ENCODE results near the gene USF1.
A peak's percentile ranks its signal among the peaks of the same experiment; 100 is the strongest.
"Not testable (repeated sequence)": the region's sequence is repeated elsewhere in the genome, so short reads cannot be mapped to it uniquely, and the experiment has no call there.

USF1 gene

DNA sequence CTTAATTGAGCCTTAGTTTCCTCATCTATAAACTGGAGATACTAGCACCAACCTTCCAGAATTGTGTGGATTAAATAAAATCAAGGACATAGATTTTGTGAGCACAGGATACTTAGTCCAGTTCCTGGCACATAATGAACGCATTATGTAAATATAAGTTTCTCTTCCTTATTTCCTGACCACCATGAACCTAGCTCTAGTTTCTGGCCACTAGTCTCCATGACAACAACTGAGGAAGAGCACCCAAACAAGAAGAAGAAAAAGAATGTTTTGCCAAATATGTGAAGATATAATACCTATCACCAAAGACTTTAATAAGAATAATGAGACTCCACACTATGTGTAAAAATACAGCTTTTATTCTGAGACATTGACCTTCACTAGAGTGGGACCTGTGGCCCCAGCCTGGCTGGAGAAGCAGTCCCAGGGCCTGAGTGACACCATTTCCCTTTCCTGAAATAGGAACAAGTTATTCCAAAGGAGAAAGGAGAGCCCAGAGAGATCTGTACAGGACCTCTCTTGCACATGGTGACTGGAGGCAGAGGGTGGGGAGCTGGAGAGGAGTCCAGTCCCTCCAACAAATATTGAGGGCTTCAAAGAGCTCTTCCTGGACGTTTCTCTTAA lies 940 bp upstream of the USF1 start:
- no peak for DNase-seq

DNA sequence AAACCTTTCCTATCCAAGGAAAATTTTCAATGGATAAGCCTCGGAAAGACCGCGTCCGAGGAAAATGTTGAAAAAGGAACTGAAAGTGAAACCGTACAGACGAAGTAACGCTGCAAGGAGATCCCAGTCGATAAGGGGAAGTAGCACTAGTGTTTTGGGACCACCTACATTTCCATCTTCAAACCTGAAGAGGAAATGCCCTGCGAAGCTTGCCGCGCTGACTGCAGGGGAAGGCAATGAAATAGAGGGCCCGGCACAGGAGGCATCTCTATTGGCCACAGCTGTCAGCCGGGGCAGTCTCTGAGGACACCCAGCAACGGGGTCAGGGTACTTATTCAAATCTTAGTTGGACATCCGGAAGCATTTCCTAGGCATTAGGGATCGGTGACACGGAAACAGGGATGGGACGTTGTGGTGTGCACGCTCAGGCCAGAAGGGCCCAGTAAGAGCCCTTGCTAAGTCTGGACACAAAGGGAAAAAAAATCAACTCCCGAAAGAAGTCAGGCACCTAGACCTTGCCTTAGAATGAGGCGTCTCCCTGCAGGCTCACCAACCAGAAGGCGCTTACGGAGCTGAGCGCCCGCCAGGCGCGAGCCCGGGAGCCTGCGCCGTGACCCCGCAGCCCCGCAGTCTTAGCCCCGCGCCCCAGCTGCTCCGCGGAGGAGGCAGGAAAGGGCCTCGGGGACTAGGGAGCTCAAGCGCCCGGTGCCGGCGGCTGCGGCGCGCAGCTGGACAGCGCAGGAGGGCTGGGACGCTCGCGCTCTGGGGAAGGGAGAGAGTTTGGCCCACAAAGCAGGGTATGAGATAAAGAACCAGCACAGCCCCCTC lies 655 bp downstream of the USF1 start:
- DNase-seq: no peak

DNA sequence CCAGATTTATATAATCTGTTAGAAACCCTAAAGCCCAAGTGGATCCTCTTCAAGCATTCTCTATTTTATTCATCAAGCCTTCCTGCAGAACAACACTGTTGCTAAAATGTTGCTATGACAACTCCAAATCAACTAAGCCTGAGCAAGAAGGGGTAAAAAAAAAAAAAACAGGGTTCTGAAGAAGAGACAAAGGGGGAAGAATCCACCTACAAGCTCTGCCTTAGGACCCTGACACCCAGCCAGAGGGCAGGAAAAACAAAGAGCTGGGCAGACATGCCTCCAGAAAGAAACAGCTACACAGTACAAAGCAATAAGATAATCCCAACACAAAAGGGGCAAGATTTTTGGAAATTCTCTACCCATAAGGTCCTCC lies 1.3 kb downstream of the USF1 start:
- DNase-seq: no peak

DNA sequence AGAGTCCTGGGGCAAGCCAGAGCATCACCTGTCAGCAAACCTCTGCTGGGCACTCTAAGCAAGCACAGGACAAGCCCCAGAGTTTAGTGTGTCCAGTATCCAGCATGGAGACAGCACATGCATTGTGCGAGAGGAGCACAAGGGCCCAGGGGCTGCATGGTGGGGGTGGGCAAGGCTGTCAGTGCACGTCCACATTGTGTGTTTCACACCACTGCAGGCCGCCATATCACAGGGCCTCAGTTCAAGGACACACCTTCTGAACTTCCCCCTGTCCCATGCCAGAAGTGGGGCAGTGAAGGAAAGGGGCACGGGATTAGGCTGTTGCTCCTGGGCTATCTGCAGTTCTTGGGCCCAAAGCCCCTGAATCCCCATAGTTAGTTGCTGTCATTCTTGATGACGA lies 6.2 kb downstream of the USF1 start:
- no peak for DNase-seq

- no peak for DNase-seq
Measured at GRCh38 chr1:161039154-161039545, 6.6 kb downstream of the USF1 start.

DNA sequence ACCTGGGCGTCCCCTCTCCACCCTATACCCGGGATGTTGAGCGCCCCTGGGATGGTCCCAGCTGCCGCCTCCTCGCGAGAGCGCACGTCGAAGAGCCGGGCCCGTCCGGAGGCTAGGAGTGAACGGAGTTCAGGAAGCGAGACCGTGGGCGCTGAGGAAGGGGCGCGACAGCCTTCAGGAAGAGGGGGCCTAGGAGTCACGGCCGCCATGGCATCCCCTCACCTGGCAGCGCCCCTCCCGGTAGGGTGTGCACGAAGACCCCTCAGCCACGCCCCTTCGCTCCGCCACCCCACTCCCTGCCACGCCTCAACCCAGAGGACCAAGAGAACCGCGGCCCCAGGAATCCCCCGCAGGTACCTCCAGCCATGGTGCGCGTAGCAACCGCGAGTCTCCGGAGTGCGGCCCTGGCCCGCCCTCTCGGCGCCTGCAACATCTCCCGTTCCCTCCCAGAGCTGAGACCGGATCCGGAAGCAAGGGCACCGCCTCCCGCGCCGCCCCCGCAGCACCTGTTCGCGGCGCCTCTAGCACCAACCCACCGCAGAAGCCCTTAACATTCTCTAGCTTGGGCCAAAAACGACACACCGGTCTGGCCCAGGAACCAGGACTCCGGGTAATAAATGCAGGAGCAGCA lies 7.1 kb downstream of the USF1 start, which contains the start of gene TSTD1:
Gene TSTD1 (minus strand): TSS at position 442 of the 631 bp plus-strand sequence. CDS start 75 bp downstream, at position 367.
- peak; percentile 19 for DNase-seq

DNA sequence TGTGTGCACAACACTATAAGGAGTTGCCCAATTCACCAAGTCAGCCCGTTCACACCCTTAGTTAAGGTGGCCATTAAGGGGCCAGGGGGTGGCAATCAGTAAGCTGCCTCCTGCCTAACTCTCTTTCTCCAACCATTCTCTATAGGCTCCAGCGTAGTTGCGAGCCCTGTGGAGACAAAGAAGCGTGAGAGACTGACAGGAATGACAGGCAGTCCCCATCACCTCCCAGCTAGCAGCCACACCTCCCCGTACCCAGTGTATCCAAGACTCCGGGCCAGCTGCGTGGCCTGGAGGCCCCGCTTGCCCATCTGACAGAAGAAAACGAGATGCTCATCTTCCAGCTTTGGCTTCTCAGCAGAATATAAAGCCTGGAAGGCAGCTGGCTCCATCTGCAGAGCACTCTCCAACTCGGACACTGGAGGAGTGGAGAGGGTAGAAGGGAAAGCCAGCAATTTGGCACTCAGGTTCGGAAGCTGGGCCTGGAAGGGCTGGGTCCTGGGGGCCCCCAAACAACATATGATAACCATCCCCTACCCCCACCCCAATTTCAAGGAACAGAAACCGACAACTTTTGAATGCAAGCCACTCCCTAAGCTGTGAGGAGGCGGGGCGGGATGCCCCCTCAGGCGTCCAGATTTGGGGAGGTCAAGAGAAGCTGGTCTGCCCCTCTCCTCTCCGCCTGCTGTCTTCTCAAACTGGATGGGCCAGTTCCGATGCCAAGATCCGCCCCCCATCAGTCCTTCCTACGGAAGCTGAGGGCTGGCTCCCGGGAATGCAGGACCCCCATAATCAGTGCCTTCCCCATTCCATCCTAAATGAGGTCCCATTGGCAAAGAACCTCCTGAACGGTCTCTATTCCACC lies 7.9 kb downstream of the USF1 start:
- DNase-seq: no peak

GRCh38 chr1:161033751-161034150 lies 12.0 kb downstream of the USF1 start:
- DNase-seq: no peak

- no peak for DNase-seq
Measured at GRCh38 chr1:161032409-161032808, 13.4 kb downstream of the USF1 start.

DNA sequence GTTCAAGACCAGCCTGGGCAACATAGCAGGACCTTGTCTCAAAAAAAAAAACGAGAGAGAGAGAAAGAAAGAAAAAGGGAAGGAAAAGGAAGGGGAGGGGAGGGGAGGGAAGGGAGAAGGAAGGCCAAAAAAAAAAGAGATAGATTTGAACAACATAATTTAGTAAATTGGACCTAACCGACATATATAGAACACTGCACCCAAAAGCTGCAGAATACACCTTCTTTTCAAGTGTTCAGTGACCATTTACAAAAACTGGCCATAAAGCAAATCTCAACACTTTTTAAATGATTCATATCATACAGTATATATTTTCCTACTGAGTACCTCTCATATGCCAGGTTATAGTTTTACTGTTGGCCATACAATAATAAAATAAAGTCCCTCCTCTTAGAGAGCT lies 13.9 kb downstream of the USF1 start:
- DNase-seq: no peak

GRCh38 chr1:161029466-161029865 lies 16.3 kb downstream of the USF1 start:
- DNase-seq: not testable (repeated sequence)

DNA sequence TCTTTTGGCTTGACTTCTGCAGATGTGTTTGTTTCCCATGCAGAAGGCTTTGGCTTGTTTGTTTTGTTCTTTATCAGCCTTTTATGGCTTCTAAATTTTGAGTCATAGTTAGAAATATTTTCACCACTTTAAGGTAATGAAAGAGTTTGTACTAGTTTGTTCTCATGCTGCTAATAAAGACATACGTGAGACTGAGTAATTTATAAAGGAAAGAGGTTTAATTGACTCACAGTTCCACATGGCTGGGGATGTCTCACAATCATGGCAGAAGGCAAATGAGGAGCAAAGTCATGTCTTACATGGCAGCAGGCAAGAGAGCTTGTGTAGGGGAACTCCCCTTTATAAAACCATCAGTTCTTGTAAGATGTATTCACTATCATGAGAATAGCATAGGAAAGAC lies 18.8 kb downstream of the USF1 start:
- not testable (repeated sequence) for DNase-seq

GRCh38 chr1:161022432-161022831 lies 23.3 kb downstream of the USF1 start:
- DNase-seq: not testable (repeated sequence)

- DNase-seq: no peak
Measured at GRCh38 chr1:161021970-161022353, 23.8 kb downstream of the USF1 start.

GRCh38 chr1:161021165-161021969 lies 24.4 kb downstream of the USF1 start:
- DNase-seq: peak; percentile 80

GRCh38 chr1:161020509-161021164 lies 25.1 kb downstream of the USF1 start, which contains the start of gene F11R:
Gene F11R (minus strand): TSS chr1:161021152. CDS start chr1:161021073, 79 bp downstream.
- no peak for DNase-seq

GRCh38 chr1:161019751-161020495 lies 25.9 kb downstream of the USF1 start:
- no peak for DNase-seq

DNA sequence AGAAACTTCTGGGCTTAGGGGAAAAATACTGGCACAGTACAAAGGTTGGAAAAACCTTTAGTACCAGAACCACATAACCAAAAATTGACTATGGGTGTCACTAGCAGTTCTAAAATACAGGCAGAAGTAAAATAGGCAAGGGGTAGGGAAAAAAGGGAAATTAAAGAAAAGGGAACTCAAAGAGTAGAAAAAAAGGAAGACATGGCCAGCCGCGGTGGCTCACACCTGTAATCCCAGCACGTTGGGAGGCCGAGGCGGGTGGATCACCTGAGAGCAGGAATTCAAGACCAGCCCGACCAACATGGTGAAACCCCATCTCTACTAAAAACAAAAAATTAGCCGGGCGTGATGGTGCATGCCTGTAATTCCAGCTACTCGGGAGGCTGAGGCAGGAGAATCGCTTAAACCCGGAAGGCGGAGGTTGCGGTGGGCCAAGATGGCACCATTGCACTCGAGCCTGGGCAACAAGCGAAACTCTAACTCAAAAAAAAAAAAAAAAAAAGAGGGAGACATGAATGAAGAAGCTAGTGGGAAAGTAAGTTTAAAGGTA lies 26.6 kb downstream of the USF1 start:
- not testable (repeated sequence) for DNase-seq

- no peak for DNase-seq
Measured at GRCh38 chr1:161018631-161018930, 27.2 kb downstream of the USF1 start.

Data from NCI-H1417 treated with DMSO at 0.1 percent for 48 hours (cell line).